A673 (cell line): ENCODE data around the gene KCNQ2. TPM values are rescaled to one million over a fixed set of nuclear protein-coding genes. Genes with fewer than 3 reads are reported as not detected.

Experiments
- BruUV-seq: library from RNA; stranded (reverse); fragments of 400-500 nt; replicated peaks from 2 replicates; lab custom pipeline; 2021; lab: Mats Ljungman, UMichigan
- CTCF ChIA-PET: fragments of 300-600 bp; sonication (Branson Sonifier 250); formaldehyde crosslinking; loops from one replicate; lab custom pipeline; 2022; ENCODE audit warnings: antibody characterized with exemption; lab: Charles Lee
- POLR2A ChIA-PET: fragments of 300-600 bp; sonication (Branson Sonifier 250); formaldehyde crosslinking; loops from one replicate; lab custom pipeline; 2022; ENCODE audit warnings: antibody characterized with exemption; ENCODE audit not compliant: low non-redundant PET; lab: Charles Lee
- DNase-seq: peaks from one replicate; pipeline ENCODE4 v3.0.0-alpha.2; 2015; ENCODE audit warnings: low spot score
- H3K27ac ChIP-seq: fragments of 200-600 bp; sonication (generic); 2 replicates; pipeline ENCODE4 v1.5.1; 2016; ENCODE audit warnings: mixed run types, low read depth, mild to moderate bottlenecking, mixed read lengths, antibody characterized with exemption, low read length; ENCODE audit not compliant: poor library complexity, severe bottlenecking
- H3K27me3 ChIP-seq: fragments of 200-600 bp; sonication (generic); replicated peaks from 2 replicates; pipeline ENCODE4 v1.6.1; 2017; ENCODE audit warnings: mixed run types, low read depth, mild to moderate bottlenecking, mixed read lengths, antibody characterized with exemption, low read length; ENCODE audit not compliant: insufficient read depth, poor library complexity
- H3K36me3 ChIP-seq: fragments of 200-600 bp; sonication (generic); 2 replicates; pipeline ENCODE4 v1.6.1; 2016; ENCODE audit warnings: mixed run types, mild to moderate bottlenecking, mixed read lengths, antibody characterized with exemption, low read length; ENCODE audit not compliant: insufficient read depth, poor library complexity, severe bottlenecking
- H3K4me1 ChIP-seq: fragments of 200-600 bp; sonication (generic); 2 replicates; pipeline ENCODE4 v1.6.1; 2017; ENCODE audit warnings: mixed run types, mild to moderate bottlenecking, mixed read lengths, antibody characterized with exemption, low read length; ENCODE audit not compliant: insufficient read depth, poor library complexity, severe bottlenecking
- H3K4me3 ChIP-seq: fragments of 200-600 bp; sonication (generic); 2 replicates; pipeline ENCODE4 v1.5.1; 2016; ENCODE audit warnings: low read depth, mixed run types, mild to moderate bottlenecking, mixed read lengths, low read length; ENCODE audit not compliant: poor library complexity, severe bottlenecking
- H3K9me3 ChIP-seq: fragments of 200-600 bp; sonication (generic); 2 replicates; pipeline ENCODE4 v1.6.1; 2016; ENCODE audit warnings: mixed run types, low read depth, mild to moderate bottlenecking, mixed read lengths, antibody characterized with exemption, low read length; ENCODE audit not compliant: poor library complexity, severe bottlenecking
- CTCF ChIP-seq: fragments of 300-800, 200-600 bp; sonication (generic); conservative IDR thresholded peaks from 2 replicates; pipeline ENCODE4 v1.5.1; 2017; ENCODE audit warnings: low read depth, mild to moderate bottlenecking, antibody characterized with exemption, low read length, moderate library complexity, mixed read lengths
- EZH2 ChIP-seq: fragments of 200-600 bp; sonication (generic); IDR thresholded peaks from 2 replicates; pipeline ENCODE4 v1.6.1; 2017; ENCODE audit warnings: borderline replicate concordance, low read depth, mild to moderate bottlenecking, mixed read lengths, antibody characterized with exemption, low read length; ENCODE audit not compliant: poor library complexity, severe bottlenecking
- intact Hi-C: fragments of 100-400 bp; cut with micrococcal nuclease; formaldehyde crosslinking; loops from one replicate; pipeline ENCODE4 v1.10.0; 2022; ENCODE audit not compliant: unreplicated experiment
- total RNA-seq: library from RNA; stranded (reverse); gene quantifications from 2 replicates; pipeline ENCODE4 v1.2.3, GENCODE V29; 2021

KCNQ2 gene
- total RNA-seq, 1 experiment from 2014 or later: 6.6 TPM

- Histone ChIP-seq H3K27me3 (peaks cover under 1% of the 10 kb centered on the region), H3K27ac (no peak overlapping the region), H3K9me3 (no peaks in the 10 kb centered on the region), H3K4me3 (no peak overlapping the region), H3K36me3 (no peaks in the 10 kb centered on the region), H3K4me1 (no peaks in the 10 kb centered on the region)
- ChIA-PET CTCF (no interaction called here), POLR2A (no interaction called here)
- DNase-seq: no peak
- no TSS peak for BruUV-seq
- TF ChIP-seq EZH2 (no peak), CTCF (no peak)
- intact Hi-C loops: no loop called here
Measured at GRCh38 chr20:63354636-63355350, 117.7 kb downstream of the KCNQ2 start.

- Histone ChIP-seq H3K36me3 (no peaks in the 10 kb centered on the region), H3K27me3 (no peaks in the 10 kb centered on the region), H3K9me3 (no peaks in the 10 kb centered on the region), H3K4me1 (no peaks in the 10 kb centered on the region), H3K27ac (no peak overlapping the region), H3K4me3 (no peak overlapping the region)
- intact Hi-C loops: no loop called here
- BruUV-seq: no TSS peak
- TF ChIP-seq EZH2: no peak
- no peak for TF ChIP-seq CTCF
- ChIA-PET CTCF (no interaction called here), POLR2A (no interaction called here)
- no peak for DNase-seq
Measured at GRCh38 chr20:63352811-63353221, 119.6 kb downstream of the KCNQ2 start.

- ChIA-PET CTCF (no interaction called here), POLR2A (no interaction called here)
- Histone ChIP-seq H3K4me3 (no peak overlapping the region), H3K27me3 (no peaks in the 10 kb centered on the region), H3K27ac (no peak overlapping the region), H3K4me1 (no peaks in the 10 kb centered on the region), H3K9me3 (no peaks in the 10 kb centered on the region), H3K36me3 (no peaks in the 10 kb centered on the region)
- BruUV-seq: no TSS peak
- TF ChIP-seq CTCF: no peak
- TF ChIP-seq EZH2: no peak
- DNase-seq: no peak
- intact Hi-C loops: no loop called here
Measured at GRCh38 chr20:63351811-63352591, 120.5 kb downstream of the KCNQ2 start.
